Stimulated activated CD8-positive, alpha-beta memory T cell treated with anti-CD3 and anti-CD28 coated beads, Interleukin-2, amount 100 ng/mL, for 1 hour (primary cell): ENCODE measurements around the gene AK8.

Source experiments
- DNase-seq, 2 donors: peaks; one replicate each; pipeline ENCODE4 v3.0.0-alpha.2; 2020; ENCODE audit warnings: low read depth in 2 of 2

The AK8 gene

DNA sequence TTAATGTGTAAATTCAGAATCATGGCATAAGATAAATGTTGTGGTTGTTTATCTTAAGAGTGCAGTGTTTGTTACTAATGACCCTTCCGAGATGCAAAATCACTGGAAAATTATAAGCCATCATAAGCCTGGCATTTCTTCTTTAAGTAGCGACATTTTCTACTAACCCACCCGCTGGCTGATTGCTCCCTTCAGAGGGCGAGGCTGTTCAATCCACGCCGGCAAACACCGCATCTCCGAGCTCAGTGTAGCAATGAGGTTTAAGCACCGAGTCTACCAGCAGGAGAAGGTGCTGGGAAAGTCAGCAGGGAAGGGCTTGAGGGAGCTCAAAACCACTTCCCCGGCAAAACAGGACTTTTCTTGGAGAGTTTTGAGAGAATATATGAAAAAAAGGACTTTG is 52.7 kb downstream of the AK8 start:
- DNase-seq = no peak

- no peak for DNase-seq
Observed at GRCh38 chr9:132824951-132825350, 53.1 kb downstream of the AK8 start.

- no peak for DNase-seq
Observed at GRCh38 chr9:132824151-132824550, 53.9 kb downstream of the AK8 start.

DNA sequence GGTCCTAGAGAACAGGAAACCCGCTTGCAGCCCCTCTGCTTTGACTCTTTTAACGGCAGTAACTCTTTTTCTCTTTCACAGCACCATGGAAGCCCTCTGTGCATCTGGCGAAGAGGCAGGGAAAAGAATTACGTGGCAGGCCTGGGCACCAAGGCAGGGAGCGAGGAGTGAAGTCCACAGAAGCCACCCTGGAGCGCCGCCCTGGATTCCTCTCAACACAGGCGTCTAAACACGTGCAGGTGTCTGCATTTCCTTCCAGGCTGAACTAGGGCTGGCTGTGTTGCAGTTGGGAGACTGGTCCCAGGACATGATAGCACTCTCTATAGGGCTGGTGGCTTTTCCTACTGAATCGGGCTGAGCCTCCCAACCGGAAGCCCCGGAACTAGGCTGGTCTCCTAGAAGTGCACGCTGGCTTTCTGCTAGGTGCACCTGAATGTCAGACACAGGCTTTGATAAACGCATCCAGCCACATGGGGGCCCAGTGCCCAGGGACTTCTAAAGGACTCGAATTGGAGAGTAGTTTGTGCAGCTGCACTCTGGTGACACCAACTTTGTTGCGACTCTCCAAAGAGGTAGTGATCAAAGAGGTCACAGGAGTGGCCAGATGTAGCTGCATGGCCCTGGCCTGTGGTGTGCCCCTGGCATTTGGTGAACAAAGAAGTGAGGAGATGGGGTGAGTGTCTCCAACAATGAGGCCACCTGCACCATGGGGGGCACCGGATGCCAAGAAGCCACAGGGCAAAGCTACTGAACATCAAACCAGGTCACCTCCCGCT is 54.5 kb downstream of the AK8 start:
- no peak for DNase-seq

GRCh38 chr9:132820169-132820944 is 57.7 kb downstream of the AK8 start:
- DNase-seq = no peak

DNA sequence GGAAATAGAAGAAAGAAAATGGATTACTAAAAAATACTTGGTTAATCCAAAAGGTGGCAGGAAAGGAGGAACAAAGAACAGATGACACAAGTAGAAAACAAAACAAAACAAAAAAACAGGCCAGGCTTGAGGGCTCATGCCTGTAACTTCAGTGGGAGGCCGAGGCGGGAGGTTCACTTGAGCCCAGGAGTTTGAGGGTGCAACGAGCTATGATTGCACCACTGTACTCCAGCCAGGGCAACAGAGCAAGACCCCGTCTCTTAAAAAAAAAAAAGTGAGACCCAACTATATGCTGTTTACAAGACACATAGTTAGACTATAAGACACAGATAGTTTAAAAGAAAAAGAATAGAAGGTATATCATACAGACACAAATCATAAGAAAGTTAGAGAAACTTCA is 59.5 kb downstream of the AK8 start:
- DNase-seq = no peak

DNA sequence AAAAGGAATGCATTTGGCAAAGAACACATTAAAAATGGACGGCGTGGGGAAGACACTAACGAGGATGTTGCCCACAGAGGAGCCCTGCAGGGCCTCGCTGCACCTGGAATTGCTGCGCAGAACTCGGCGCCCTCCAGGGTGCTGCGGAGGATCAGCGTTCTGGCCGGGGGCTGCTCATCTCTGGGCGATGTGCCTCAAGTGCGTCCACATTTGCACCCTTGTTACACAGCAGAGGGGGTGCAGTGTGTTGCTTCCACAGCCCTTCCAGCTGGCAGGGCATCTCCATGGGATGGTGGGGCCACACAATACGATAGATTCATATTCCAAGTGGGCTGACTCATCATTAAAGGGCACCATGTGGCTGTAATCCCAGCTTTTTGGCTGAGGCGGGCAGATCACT is 63.1 kb downstream of the AK8 start:
- no peak for DNase-seq

DNA sequence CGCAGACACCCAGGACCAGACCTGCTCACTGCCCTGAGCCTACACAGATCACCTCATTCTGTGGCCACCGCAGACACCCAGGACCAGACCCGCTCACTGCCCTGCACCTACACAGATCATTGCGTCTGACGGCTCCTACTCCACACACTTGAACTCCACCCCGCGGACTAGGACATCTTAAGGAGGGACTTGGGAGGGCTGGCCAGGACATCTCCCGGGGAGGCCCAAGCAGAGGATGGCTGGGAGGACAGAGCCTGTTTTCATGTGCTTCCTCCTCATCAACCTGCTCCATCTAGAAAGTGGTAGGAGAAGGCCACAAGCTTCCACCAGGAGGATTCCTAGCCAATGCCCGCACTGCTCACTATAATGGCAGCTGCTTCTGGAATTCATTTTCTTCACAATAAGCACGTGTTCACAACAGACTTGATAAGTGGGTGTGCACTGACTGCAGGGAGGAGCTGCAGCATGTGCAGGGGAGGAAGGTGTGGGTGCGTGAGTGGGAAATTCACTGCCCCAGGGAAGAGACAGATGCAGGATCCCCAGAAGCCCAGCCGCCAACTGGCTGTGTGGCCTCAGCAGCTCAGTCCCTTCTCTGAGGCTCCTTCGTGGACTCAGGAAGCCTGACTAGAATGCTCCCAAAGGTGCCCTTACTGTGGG is 64.8 kb downstream of the AK8 start:
- DNase-seq = no peak

DNA sequence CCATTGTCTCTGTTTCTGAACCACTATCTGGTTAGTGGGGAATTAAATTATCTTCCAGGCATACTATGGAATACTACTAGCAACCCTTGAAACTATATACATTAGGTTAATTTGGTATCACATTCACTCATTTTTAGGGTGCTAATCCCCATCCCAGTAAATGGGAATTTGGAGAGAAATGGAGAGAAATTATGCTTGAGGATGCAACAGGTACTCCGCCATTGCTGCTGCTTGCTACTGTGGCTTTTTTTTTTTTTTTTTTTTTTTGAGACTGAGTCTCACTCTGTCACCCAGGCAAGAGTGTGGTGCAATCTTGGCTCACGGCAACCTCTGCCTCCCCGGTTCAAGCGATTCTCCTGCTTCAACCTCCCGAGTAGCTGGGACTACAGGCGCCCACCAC is 66.1 kb downstream of the AK8 start:
- DNase-seq = no peak

DNA sequence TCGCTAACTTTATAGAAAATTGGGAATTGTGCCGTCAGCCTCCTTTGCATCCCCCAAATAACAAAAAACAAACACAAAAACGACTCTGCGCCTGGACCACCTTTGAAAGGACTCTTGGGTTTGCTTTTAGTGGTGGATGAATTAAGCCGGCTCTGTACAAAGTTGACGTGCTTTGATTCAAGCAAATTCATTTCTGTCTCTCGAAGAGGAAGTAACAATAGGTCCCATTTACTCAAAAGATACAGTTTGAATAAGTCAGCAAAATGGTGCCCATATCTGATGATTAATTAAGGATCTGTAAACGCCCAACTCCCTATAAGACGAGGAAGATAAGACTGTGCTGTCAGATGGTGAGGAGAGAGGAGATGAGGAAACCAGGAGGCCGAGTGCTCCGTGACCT is 67.8 kb downstream of the AK8 start:
- DNase-seq = no peak

- DNase-seq = no peak
Observed at GRCh38 chr9:132809677-132810271, 68.3 kb downstream of the AK8 start.

DNA sequence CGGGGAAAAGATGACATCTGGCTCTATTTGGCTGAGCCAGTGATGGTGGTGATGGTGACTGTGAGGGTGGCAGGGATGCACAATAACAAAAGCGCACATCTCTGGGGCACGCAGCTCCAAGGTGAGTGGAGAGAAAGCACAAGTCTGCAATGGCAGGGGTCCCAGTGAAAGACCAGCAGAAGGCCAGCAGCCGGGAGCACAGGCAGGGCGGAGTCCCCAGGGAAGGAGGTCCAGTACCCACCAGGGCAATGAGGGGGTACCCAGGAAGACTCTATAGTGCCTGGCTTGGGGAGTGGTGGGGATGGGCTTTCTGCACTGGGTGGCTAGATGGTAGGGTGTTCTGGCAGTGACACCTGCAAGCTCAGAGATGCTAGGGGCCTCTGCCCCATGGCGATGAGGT is 69.4 kb downstream of the AK8 start:
- DNase-seq = no peak

- no peak for DNase-seq
Observed at GRCh38 chr9:132806723-132807421, 71.2 kb downstream of the AK8 start.

GRCh38 chr9:132806306-132806705 is 71.8 kb downstream of the AK8 start:
- DNase-seq = no peak

GRCh38 chr9:132804576-132805295 is 73.3 kb downstream of the AK8 start:
- DNase-seq = no peak

GRCh38 chr9:132802121-132802795 is 75.8 kb downstream of the AK8 start:
- no peak for DNase-seq

DNA sequence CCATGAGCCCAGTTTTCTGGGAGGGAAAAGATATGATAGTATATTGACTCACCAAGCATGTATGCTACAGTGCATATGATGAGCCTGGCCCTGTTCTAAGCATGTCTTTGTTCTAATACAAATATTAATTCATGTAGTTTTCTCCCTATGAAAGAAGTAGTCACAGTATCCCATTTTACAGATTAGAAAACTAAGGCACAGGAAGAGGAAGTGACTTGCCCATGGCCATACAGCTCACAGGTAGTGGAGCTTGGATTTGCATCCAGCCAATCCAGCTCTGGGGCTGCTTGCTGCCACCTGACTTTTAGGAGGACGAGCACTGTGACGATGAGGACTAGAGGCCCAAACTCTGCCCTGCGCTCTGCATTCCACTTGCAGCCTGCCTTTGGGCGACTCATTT is 76.4 kb downstream of the AK8 start:
- no peak for DNase-seq

DNA sequence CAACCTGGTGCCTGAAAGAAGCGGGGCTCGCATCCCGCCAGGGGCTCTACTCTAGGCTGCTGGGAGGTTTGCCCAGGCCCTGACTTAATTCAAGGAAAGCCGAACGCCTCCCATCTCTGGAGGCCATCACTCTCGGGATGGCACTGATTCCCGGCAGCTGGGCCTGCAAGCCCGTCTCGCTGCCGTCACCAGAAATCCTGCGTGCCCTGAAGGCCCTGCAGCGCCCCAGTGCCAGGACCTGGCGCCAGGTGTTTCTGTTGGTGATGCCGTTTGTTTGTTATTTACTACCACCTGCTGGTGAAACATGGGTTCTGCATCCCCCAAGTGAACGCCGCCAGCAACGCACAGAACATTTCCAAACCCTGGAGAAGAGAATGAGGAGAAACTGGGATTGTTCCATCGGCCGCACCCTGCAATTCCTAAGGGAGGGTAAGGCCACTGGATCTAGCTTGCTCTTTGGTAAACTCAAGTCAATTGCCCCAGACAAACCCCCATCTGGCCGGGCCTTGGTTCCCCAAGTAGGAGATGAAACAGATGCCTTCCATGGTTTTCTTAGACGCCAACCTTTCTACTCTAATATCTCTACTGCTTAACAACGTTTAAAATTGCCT is 77.9 kb downstream of the AK8 start:
- peak; percentile 32 to 39 for DNase-seq

DNA sequence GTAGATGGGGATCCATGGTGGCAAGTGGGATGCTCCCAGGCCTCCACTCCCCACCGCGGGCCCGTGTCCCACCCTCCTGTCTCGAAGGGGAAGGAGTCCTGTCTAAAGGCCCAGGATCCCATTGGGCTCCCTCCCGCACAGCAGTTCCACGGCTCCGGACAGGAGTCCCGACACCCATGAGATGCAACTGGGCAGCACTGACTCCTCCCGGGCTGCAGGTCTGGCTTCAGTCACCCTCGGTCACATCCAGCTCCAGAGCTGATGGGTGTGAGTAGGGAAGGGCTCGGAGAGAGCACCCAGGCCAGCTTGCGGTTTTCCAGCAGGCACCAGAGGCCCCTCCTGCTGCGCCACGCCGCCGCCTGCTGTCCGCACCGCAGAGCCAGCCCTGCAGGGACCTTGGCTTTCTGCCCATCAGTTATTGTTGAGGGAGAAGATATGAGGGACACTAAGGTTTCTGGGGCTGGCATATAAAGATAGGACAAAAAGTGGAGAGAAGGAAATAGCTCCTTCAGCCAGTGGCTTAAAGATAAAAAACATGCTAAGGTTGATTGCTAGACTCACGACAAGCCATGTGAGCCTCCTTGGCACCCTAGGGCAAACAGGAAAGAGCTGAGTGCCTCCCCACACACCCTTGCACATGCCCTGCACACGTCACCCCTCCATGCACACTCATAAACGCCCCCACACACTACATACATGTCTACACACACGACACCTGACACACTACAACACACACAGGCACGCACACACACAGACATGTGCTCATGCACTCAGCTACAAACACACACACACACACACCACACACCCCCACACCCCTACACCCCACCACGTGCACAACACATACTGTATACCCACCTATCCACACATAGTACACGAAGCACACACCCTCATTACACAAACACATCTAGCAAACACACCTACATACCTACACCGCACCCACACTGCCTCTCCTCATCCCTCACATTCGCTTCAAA is 79.0 kb downstream of the AK8 start:
- no peak for DNase-seq
